ENCODE data around the gene VPS54.

- TF ChIP-seq TAF1 (IDR thresholded peaks at IDR 0.05; ENCODE audit: low read depth, low read length) (no peak), SPI1 (IDR thresholded peaks at IDR 0.05; ENCODE audit: low read depth, low read length) (no peak)
Observed at GRCh38 chr2:63942788-63943187, 76.4 kb downstream of the VPS54 start.
